ENCODE measurements around the gene EPM2A. TPM values are rescaled to one million over a fixed set of nuclear protein-coding genes. Genes with fewer than 3 reads are reported as not detected.
"Not testable (repeated sequence)": the region's sequence is repeated elsewhere in the genome, so short reads cannot be mapped to it uniquely, and the experiment has no call there.

The EPM2A gene
- total RNA-seq, 4 donors from 2014 or later, result 6.5 to 12.9 (median 10.4) TPM

GRCh38 chr6:145713773-145714172, 21.5 kb downstream of the EPM2A start:
- DNase-seq (ENCODE audit: low spot score in 2 of 2), result no peak
- H3K27me3 ChIP-seq, result no peaks in the 10 kb centered on the region
- WGBS, result 94% methylated on average over 2 of the region's 2 CpGs

GRCh38 chr6:145711372-145711771, 23.9 kb downstream of the EPM2A start:
- no peak for DNase-seq (ENCODE audit: low spot score in 2 of 2)
- H3K27ac ChIP-seq, result no peak overlapping the region
- no peak for TF ChIP-seq POLR2AphosphoS5 (IDR thresholded peaks at IDR 0.05)
- no peak for TF ChIP-seq POLR2A (IDR thresholded peaks at IDR 0.05)
- no peak for TF ChIP-seq CTCF (IDR thresholded peaks at IDR 0.05)
- no peak for TF ChIP-seq EP300 (IDR thresholded peaks at IDR 0.05)

More at GRCh38 chr6:145713773-145714172, 21.5 kb downstream of the EPM2A start:
- H3K4me3 ChIP-seq, result no peak overlapping the region
- no peak overlapping the region for H3K27ac ChIP-seq
- H3K4me1 ChIP-seq, result no peaks in the 10 kb centered on the region
- TF ChIP-seq POLR2A (IDR thresholded peaks at IDR 0.05) (no peak), POLR2AphosphoS5 (IDR thresholded peaks at IDR 0.05) (no peak), CTCF (IDR thresholded peaks at IDR 0.05) (no peak), EP300 (IDR thresholded peaks at IDR 0.05) (no peak)
- no peaks in the 10 kb centered on the region for H3K36me3 ChIP-seq
- H3K9me3 ChIP-seq, result no peaks in the 10 kb centered on the region

DNA sequence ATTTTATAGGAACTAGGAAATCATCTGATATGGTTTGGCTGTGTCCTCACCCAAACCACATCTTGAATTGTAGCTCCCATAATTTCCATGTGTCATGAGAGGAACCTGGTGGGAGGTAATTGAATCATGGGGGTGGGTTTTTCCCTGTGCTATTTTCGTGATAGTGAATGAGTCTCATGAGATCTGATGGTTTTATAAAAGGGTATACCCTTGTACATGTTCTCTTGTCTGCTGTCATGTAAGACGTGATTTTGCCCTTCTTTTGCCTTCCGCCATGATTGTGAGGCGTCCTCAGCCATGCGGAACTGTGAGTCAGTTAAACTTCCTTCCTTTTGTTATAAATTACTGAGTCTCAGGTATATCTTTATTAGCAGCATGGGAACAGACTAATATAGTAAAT, 27.9 kb downstream of the EPM2A start:
- TF ChIP-seq POLR2AphosphoS5 (IDR thresholded peaks at IDR 0.05) (no peak), CTCF (IDR thresholded peaks at IDR 0.05) (no peak), POLR2A (IDR thresholded peaks at IDR 0.05) (no peak), EP300 (IDR thresholded peaks at IDR 0.05) (no peak)
- no peak for DNase-seq (ENCODE audit: low spot score in 2 of 2)
- no peaks in the 10 kb centered on the region for H3K36me3 ChIP-seq
- H3K4me3 ChIP-seq, result no peak overlapping the region
- WGBS, result 95% methylated on average over 5 of the region's 5 CpGs
- H3K27me3 ChIP-seq, result no peaks in the 10 kb centered on the region
- no peaks in the 10 kb centered on the region for H3K9me3 ChIP-seq
- H3K27ac ChIP-seq, result no peak overlapping the region
- H3K4me1 ChIP-seq, result no peaks in the 10 kb centered on the region

More at GRCh38 chr6:145711372-145711771, 23.9 kb downstream of the EPM2A start:
- Histone ChIP-seq H3K36me3 (no peaks in the 10 kb centered on the region), H3K27me3 (no peaks in the 10 kb centered on the region), H3K9me3 (no peaks in the 10 kb centered on the region), H3K4me3 (no peak overlapping the region), H3K4me1 (no peaks in the 10 kb centered on the region)

DNA sequence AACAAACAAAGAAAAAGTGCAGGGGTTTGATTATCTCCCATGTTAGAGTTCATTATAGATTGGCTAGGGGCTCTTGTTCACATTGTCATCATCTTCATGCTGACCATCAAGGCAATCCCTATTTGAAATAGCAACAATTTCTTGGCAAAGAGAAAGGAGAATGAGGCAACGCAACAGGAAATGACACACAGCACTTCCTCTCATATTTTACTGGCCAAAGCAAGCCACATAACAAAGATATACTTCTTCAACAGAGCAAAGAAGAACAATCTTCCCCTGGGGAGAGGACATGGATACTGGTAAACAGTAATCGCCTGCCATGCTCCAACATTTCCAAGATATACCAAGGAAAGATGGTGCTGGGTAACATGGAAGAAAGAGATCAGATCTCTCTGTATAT, 29.8 kb downstream of the EPM2A start:
- Histone ChIP-seq H3K4me3 (no peak overlapping the region), H3K4me1 (no peaks in the 10 kb centered on the region), H3K27ac (no peak overlapping the region), H3K9me3 (no peaks in the 10 kb centered on the region), H3K27me3 (no peaks in the 10 kb centered on the region), H3K36me3 (no peaks in the 10 kb centered on the region)
- WGBS, result 80% methylated on average over 2 of the region's 2 CpGs
- DNase-seq (ENCODE audit: low spot score in 2 of 2), result no peak
- TF ChIP-seq EP300 (IDR thresholded peaks at IDR 0.05), result no peak
- no peak for TF ChIP-seq POLR2A (IDR thresholded peaks at IDR 0.05)

- Histone ChIP-seq H3K36me3 (no peaks in the 10 kb centered on the region), H3K27ac (no peak overlapping the region), H3K4me3 (no peak overlapping the region), H3K27me3 (no peaks in the 10 kb centered on the region), H3K4me1 (no peaks in the 10 kb centered on the region), H3K9me3 (no peaks in the 10 kb centered on the region)
- DNase-seq (ENCODE audit: low spot score in 2 of 2), result no peak
- WGBS, result 36% methylated on average over 3 of the region's 3 CpGs
- peak in 1 of 2 donors; percentile 16 for TF ChIP-seq CTCF (IDR thresholded peaks at IDR 0.05)
- no peak for TF ChIP-seq POLR2A (IDR thresholded peaks at IDR 0.05)
These were observed 31.1 kb downstream of the EPM2A start for GRCh38 chr6:145704143-145704781.

GRCh38 chr6:145699462-145699861, 35.9 kb downstream of the EPM2A start:
- no peak overlapping the region for H3K4me3 ChIP-seq
- no peaks in the 10 kb centered on the region for H3K36me3 ChIP-seq
- TF ChIP-seq EP300 (IDR thresholded peaks at IDR 0.05) (no peak), CTCF (IDR thresholded peaks at IDR 0.05) (no peak), POLR2A (IDR thresholded peaks at IDR 0.05) (no peak), POLR2AphosphoS5 (IDR thresholded peaks at IDR 0.05) (no peak)
- DNase-seq (ENCODE audit: low spot score in 2 of 2), result no peak
- H3K27me3 ChIP-seq, result no peaks in the 10 kb centered on the region
- H3K9me3 ChIP-seq, result no peaks in the 10 kb centered on the region
- H3K4me1 ChIP-seq, result no peaks in the 10 kb centered on the region
- H3K27ac ChIP-seq, result no peak overlapping the region

DNA sequence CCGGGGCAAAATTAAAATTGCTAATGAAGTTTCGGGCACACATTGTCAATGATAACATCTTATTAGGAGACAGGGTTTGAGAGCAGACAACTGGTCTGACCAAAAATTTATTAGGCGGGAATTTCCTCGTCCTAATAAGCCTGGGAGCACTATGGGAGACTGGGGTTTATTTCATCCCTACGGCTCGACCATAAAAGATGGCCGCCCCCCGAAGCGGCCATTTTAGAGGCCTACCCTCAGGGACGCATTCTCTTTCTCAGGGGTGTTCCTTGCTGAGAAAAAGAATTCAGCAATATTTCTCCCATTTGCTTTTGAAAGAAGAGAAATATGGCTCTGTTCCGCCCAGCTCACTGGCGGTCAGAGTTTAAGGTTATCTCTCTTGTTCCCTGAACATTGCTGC, 37.9 kb downstream of the EPM2A start:
- not testable (repeated sequence) for H3K9me3 ChIP-seq; H3K27me3 ChIP-seq; H3K4me3 ChIP-seq; DNase-seq (ENCODE audit: low spot score in 2 of 2); H3K27ac ChIP-seq; H3K36me3 ChIP-seq; H3K4me1 ChIP-seq
- WGBS, result 90% methylated on average over 12 of the region's 12 CpGs
